ENCODE results near the gene TRPM8. TPM values are rescaled to one million over a fixed set of nuclear protein-coding genes. Genes with fewer than 3 reads are reported as not detected.
A peak's percentile ranks its signal among the peaks of the same experiment; 100 is the strongest.

The TRPM8 gene
- total and polyA plus RNA-seq, 2 experiments from 2014 or later = 0.83 TPM; not detected in 1

- no peaks in the 10 kb centered on the region for H3K36me3 ChIP-seq
- no peak overlapping the region for H3K4me3 ChIP-seq
- H3K9me3 ChIP-seq (ENCODE audit: low read depth) = no peaks in the 10 kb centered on the region
- no peaks in the 10 kb centered on the region for H3K27me3 ChIP-seq
- no peak overlapping the region for H3K27ac ChIP-seq
- H3K4me1 ChIP-seq (ENCODE audit: low read depth) = no peaks in the 10 kb centered on the region
- TF ChIP-seq CTCF (IDR thresholded peaks at IDR 0.05; ENCODE audit: low read depth, low read length) = peak; percentile 76
- peak; percentile 54 to 63 for DNase-seq (ENCODE audit: low read depth in 1 of 2, low spot score in 1 of 2)
Observed at GRCh38 chr2:233928594-233929351, 11.6 kb downstream of the TRPM8 start.

GRCh38 chr2:233929352-233930022, 12.3 kb downstream of the TRPM8 start:
- H3K27me3 ChIP-seq = no peaks in the 10 kb centered on the region
- H3K4me1 ChIP-seq (ENCODE audit: low read depth) = no peaks in the 10 kb centered on the region
- H3K9me3 ChIP-seq (ENCODE audit: low read depth) = no peaks in the 10 kb centered on the region
- no peak overlapping the region for H3K27ac ChIP-seq
- DNase-seq (ENCODE audit: low read depth in 1 of 2, low spot score in 1 of 2) = peak in 1 of 2 donors; percentile 12
- H3K4me3 ChIP-seq = no peak overlapping the region
- peak; percentile 19 for TF ChIP-seq CTCF (IDR thresholded peaks at IDR 0.05; ENCODE audit: low read depth, low read length)
- no peaks in the 10 kb centered on the region for H3K36me3 ChIP-seq

GRCh38 chr2:233934524-233934923, 17.4 kb downstream of the TRPM8 start:
- TF ChIP-seq CTCF (IDR thresholded peaks at IDR 0.05; ENCODE audit: low read depth, low read length) = no peak
- no peak overlapping the region for H3K27ac ChIP-seq
- no peak overlapping the region for H3K4me3 ChIP-seq
- no peaks in the 10 kb centered on the region for H3K4me1 ChIP-seq (ENCODE audit: low read depth)
- no peaks in the 10 kb centered on the region for H3K36me3 ChIP-seq
- DNase-seq (ENCODE audit: low read depth in 1 of 2, low spot score in 1 of 2) = no peak
- no peaks in the 10 kb centered on the region for H3K9me3 ChIP-seq (ENCODE audit: low read depth)
- peaks cover 21% of the 10 kb centered on the region for H3K27me3 ChIP-seq

GRCh38 chr2:233935426-233935825, 18.3 kb downstream of the TRPM8 start:
- H3K4me3 ChIP-seq = no peak overlapping the region
- H3K9me3 ChIP-seq (ENCODE audit: low read depth) = no peaks in the 10 kb centered on the region
- TF ChIP-seq CTCF (IDR thresholded peaks at IDR 0.05; ENCODE audit: low read depth, low read length) = no peak
- no peak overlapping the region for H3K27ac ChIP-seq
- no peak for DNase-seq (ENCODE audit: low read depth in 1 of 2, low spot score in 1 of 2)
- peaks cover 28% of the 10 kb centered on the region for H3K27me3 ChIP-seq
- no peaks in the 10 kb centered on the region for H3K36me3 ChIP-seq
- H3K4me1 ChIP-seq (ENCODE audit: low read depth) = no peaks in the 10 kb centered on the region

GRCh38 chr2:233936089-233936488, 18.9 kb downstream of the TRPM8 start:
- H3K36me3 ChIP-seq = no peaks in the 10 kb centered on the region
- H3K4me1 ChIP-seq (ENCODE audit: low read depth) = no peaks in the 10 kb centered on the region
- peaks cover 31% of the 10 kb centered on the region for H3K27me3 ChIP-seq
- no peak for TF ChIP-seq CTCF (IDR thresholded peaks at IDR 0.05; ENCODE audit: low read depth, low read length)
- H3K27ac ChIP-seq = no peak overlapping the region
- no peaks in the 10 kb centered on the region for H3K9me3 ChIP-seq (ENCODE audit: low read depth)
- H3K4me3 ChIP-seq = no peak overlapping the region
- no peak for DNase-seq (ENCODE audit: low read depth in 1 of 2, low spot score in 1 of 2)

All from cardiac muscle cell (in vitro differentiated cells and primary cell).